GM19467 (cell line): ENCODE data around the gene SERPINB1.
"Not testable (repeated sequence)": the region's sequence is repeated elsewhere in the genome, so short reads cannot be mapped to it uniquely, and the experiment has no call there.

Experiments used
- ATAC-seq: cut with Tn5 transposase; IDR thresholded peaks from one replicate; pipeline ENCODE4 v1.9.1; 2021; ENCODE audit warnings: mild to moderate bottlenecking, moderate library complexity; ENCODE audit not compliant: unreplicated experiment

SERPINB1 gene

DNA sequence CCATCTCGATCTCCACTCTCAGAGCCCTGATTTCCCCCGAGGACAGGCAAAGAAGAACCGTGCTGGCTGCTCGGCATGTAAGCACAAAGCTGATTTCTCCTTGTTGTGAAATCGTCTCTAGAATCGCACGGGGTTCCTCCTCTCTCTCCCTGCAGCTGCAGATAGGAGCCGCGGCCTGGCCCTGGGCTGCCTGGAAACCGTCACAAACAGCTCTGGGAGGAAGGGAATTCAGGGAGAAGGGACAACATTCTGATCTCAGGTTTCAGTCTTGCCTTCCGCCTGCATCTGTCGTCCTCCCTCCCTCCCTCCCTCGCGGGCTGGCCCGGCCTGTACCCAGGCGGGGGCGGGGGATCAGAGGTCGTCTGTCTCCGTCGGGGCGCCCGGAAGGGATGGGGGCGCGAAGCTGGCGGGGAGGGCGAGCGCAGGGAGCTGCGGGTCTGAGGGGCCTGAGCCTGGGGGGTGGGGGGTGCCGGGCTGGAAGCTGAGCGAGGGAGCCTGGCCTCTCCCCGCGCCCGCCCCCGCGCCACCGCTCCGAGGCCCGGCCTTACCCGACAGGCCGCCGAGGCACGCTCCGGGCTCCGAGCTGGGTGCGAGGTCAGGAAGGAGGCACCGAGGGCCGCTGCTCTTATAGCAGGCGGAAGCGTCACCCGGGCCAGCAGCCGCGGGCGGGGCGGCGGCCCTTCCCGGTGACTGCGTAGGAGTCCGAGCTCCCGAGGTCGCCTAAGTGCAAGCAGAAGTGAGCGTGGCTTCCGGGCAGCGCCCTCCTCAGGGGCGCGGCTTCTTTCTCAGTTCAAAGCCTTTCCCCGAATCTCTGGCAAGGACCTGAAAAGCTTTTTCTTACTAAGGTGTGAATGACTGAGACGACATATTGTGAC is at the start of gene SERPINB1:
SERPINB1 (minus strand) TSS at position 600 of the 875 bp plus-strand sequence. CDS start 1,277 bp downstream, outside the sequence.
- peak; percentile 80 for ATAC-seq

GRCh38 chr6:2890976-2891767 is 49.5 kb upstream of the SERPINB1 start:
- no peak for ATAC-seq

- no peak for ATAC-seq
Measured at GRCh38 chr6:2885967-2886735, 44.5 kb upstream of the SERPINB1 start.

- no peak for ATAC-seq
Measured at GRCh38 chr6:2884804-2885203, 43.1 kb upstream of the SERPINB1 start.

DNA sequence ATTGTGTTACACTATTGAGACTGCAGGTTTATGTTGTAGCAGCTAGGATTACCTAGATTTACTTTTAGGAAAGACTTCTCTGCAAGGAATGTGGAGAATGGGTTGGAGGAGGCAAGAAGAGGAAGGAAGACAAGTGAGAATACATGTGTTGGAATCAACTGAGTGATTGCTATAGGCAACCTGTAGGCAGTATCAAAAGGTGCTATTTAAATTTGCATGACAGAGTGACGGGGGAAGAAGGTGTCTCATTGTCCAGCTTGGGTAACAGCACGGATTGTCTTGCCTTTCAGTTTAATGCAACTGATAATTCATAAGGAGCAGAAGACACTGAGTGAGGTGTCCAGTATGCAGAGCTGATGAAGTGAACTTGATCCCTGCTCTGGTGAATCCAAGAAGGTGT is 42.0 kb upstream of the SERPINB1 start:
- no peak for ATAC-seq

GRCh38 chr6:2881423-2881822 is 39.8 kb upstream of the SERPINB1 start:
- ATAC-seq: peak; percentile 45

DNA sequence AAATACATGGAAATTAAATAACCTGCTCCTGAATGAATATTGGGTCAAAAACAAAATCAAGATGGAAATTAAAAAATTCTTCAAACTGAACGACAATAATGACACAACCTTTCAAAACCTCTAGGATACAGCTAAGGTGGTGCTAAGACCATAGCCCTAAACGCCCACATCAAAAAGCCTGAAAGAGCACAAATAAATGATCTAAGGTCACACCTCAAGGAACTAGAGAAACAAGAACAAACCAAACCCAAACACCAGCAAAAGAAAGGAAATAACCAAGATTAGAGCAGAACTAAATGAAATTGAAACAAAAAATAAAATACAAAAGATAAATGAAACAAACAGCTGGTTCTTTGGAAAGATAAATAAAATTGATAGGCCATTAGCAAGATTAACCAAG is 38.5 kb upstream of the SERPINB1 start:
- not testable (repeated sequence) for ATAC-seq

- ATAC-seq: no peak
Measured at GRCh38 chr6:2877960-2878359, 36.3 kb upstream of the SERPINB1 start.

DNA sequence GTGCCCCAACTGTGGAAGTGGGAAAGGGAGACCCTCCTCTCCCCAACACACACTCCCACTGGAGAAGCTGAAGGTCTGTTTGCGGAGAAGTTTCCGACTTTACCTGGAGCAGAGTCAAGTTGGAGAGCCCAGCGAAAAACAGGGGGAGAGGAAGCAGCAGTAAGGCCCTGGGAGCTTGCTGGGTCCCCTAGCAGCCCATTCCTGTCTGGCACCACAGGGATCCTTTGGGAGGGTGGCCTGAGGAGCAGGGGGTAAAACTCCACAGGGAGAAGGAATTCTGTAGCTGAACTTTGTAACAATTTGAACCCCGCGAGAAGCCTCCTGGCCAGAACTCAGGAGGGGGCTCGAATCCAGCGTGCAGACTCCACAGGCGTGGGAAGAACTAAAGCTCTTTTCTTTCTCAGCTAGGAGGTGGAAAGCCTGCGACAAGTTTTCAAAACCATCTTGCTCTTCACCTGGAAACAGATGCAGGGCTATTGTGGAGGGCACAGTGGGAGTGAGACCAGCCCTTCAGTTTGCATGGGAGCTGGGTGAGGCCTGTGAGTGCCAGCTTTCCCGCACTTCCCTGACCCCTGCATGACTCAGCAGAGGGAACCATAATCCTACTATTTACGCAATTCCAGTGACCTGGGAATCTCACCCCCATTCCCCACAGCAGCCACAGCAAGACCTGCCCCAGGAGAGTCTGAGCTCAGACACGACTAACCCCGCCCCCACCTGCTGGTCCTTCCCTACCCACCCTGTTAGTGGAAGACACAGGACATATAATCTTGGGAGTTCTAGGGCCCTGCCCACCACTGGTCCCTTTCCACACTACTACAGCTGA is 35.6 kb upstream of the SERPINB1 start:
- no peak for ATAC-seq

DNA sequence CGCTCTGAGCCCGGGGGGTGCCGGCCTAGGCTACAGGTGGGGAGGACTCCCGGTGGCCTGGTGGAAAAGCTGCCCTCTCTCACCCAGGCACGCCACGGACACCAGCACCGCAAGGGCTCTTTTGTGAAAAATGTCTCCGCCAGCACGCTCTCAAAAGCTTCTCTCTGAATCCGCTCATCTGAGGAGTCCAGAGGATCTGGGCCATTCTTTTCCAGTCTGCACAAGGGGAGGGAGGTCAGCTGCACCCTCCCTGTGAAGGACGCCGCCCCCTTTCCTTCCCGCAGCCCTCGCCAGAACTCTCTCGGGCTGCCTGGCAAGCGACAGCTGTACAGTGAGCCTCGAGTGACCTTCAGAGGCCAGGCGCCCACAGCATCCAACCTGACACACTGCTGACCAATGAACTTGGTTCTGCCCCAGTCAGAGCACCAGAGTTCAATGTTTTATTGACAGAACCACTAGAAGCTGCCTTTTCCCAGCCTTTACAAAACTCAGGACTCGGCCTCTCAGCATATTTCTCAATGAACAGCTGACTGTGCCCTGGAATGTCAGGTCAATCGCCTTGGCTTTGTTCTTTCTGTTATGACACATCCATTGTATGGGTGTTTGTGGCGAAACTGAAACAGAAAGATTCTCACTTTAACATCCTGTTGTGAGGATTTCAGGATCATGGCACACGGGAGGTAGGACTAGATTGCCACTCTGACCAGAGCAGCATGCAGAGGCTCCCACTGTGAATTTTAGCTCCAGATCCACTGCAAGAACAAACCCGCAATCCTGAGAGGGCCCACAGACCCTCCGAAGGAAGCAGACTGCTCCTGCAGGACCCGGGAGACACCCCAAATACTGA is 34.8 kb upstream of the SERPINB1 start:
- ATAC-seq: no peak

GRCh38 chr6:2875359-2876191 is 33.9 kb upstream of the SERPINB1 start:
- ATAC-seq: no peak

- ATAC-seq: no peak
Measured at GRCh38 chr6:2873643-2874042, 32.0 kb upstream of the SERPINB1 start.

DNA sequence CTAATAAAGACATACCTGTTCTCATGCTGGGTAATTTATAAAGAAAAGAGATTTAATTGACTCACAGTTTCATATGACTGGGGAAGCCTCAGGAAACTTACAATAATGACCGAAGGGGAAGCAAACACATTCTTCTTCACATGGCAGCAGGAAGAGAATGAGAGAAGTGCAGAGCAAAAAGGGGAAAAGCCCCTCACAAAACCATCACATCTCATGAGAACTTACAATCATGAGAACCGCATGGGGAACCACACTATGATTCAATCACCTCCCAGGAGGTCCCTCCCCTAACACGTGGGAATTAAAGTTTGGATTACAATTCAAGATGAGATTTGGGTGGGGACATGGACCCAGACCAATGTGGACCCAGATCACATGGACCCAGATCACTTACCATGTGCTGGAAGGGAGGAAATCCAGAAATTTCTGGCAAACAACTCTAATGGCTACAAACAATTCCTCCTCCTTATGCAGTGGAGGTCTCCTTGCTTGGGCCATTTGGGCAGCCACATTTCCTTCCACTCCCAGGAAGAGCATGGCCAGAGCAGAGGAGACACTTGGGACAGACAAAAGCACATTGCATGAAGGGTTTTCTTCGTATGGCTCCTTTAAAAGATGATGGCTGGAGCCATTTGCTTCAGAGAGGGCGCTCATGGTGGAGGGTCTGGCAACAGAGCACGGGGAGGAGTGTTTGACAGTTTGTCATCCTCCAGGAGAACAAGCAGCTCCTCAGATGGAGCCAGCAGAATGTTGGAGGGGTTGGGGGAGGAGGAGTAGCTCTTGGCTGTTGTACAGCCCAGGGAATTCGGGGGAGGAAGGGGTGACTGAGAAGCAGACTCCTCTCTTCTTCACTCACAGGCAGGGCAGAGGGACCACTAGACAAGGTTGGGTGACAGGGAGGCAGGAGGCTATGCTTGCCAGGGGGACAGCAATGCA is 31.0 kb upstream of the SERPINB1 start:
- no peak for ATAC-seq

DNA sequence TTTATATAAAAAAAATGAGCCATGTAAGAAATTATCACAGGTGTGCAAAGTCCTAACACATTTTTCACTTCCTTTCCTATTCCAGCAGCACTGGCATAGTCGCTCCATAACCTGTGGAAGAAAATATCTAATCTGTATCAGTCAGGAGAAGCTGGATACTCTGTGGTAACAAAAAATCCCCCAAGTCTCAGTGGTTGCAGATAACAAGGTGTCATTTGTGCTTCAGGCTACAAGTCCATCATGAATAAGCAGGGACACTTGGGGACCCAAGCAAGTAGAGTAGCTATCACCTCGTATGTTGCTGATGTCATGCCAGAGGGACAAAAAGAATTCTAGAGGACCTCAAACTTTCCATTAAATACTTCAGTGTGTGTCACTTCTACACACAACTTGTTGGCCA is 30.3 kb upstream of the SERPINB1 start:
- no peak for ATAC-seq

GRCh38 chr6:2871102-2871501 is 29.4 kb upstream of the SERPINB1 start:
- ATAC-seq: no peak

DNA sequence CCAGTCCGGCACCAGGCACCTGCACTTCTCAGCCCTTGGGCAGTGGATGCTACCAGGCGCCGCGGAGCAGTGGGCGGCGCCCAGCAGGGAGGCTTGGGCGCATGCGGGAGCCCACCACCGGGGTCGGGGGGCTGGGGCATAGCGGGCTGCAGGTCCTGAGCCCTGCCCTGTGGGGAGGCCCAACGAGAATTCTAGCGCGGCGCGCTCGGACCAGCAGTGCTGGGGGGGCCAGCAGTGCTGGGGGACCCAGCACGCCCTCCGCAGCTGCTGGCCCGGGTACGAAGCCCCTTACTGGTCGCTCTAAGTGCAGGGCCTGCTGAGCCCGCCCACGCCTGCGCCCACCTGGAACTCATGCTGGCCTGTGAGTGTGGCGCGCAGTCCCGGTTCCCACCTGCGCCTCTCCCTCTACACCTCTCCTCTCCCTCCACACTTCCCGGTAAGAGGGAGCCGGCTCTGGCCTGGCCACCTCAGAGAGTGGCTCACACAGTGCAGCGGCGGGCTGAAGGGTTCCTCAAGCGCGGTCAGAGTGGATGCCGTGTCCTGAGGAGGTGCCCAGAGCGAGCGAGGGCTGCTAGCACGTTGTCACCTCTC is 28.5 kb upstream of the SERPINB1 start:
- ATAC-seq: no peak

- no peak for ATAC-seq
Measured at GRCh38 chr6:2868637-2869036, 27.0 kb upstream of the SERPINB1 start.
